GM13977 (cell line): Measurements from ENCODE around the gene MALRD1.

Experiments used
- DNase-seq: peaks from one replicate; pipeline ENCODE4 v3.0.0; 2012; ENCODE audit warnings: low spot score
- CTCF ChIP-seq: IDR thresholded peaks from 2 replicates; pipeline ENCODE4 v1.5.1; 2012; ENCODE audit warnings: mild to moderate bottlenecking, control low read depth; ENCODE audit not compliant: insufficient read depth; ENCODE audit errors: extremely low read depth, missing control alignments
- in situ Hi-C: fragments of 300-500 bp; cut with MboI; formaldehyde crosslinking; loops from one replicate; pipeline ENCODE4 v1.12.0; 2022; ENCODE audit warnings: low sequenced_read_pairs, low pct_unique_long_range_greater_than_20kb, mixed read lengths, inconsistent platforms; ENCODE audit not compliant: unreplicated experiment

Gene MALRD1

GRCh38 chr10:19782430-19783089 is 734.0 kb downstream of the MALRD1 start:
- no peak for DNase-seq
- in situ Hi-C loops: no loop called here
- TF ChIP-seq CTCF: no peak

GRCh38 chr10:19783721-19784120 is 735.1 kb downstream of the MALRD1 start:
- in situ Hi-C loops: no loop called here
- DNase-seq: no peak
- TF ChIP-seq CTCF: no peak
